HG02970 (cell line): ENCODE measurements around the gene ZYX.
"Not testable (repeated sequence)": the region's sequence is repeated elsewhere in the genome, so short reads cannot be mapped to it uniquely, and the experiment has no call there.

ENCODE experiments used
- ATAC-seq: cut with Tn5 transposase; IDR thresholded peaks from one replicate; pipeline ENCODE4 v1.9.1; 2021; ENCODE audit warnings: mild to moderate bottlenecking, moderate library complexity, moderate number of reproducible peaks; ENCODE audit not compliant: unreplicated experiment, low FRiP score

Gene ZYX

DNA sequence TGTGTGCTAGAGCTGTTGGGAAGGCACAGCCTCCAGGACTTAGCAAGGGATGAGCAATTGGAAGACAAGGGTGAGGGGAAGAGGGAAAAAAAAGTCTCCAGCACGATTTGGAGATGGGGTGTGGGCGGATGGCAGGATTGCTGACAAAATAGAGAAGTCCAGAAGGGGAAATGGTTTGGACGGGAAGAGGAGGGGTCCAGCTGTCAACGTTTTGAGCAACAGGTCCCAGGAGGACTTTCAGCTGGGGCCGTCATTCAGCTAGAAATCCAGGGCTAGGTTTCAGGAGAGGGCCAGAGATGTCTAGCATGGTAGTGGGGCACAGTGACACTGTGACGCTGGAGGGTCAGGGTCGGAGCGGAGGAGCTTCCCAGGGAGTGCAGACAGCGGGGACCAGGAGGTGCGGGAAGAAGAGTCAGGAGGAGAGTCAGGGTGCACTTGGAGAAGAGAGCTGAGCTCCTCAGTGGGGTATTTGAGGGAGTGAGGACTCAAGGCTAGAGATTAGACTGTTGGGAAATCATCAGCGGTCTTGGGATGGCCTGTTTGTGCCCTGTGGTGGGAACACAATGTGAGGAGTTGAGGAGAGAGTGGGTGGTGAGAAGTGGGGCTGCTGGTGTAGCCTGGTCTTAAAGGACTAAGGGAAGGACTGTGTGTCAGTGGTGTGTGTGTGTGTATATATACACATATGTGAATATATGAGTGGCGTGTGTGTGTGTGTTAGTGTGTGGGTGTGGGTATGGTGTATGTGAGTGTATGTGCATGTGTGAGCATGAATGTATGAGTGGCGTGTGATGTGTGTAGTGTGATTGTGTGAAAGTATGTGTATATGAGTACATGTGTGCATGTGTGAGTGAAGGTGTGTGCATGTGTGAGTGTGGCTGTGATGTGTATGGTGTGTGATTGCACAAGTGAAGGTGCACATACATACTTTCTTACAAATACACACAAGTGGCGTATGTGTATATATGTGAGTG, 3.8 kb downstream of the ZYX start:
- ATAC-seq, result no peak

DNA sequence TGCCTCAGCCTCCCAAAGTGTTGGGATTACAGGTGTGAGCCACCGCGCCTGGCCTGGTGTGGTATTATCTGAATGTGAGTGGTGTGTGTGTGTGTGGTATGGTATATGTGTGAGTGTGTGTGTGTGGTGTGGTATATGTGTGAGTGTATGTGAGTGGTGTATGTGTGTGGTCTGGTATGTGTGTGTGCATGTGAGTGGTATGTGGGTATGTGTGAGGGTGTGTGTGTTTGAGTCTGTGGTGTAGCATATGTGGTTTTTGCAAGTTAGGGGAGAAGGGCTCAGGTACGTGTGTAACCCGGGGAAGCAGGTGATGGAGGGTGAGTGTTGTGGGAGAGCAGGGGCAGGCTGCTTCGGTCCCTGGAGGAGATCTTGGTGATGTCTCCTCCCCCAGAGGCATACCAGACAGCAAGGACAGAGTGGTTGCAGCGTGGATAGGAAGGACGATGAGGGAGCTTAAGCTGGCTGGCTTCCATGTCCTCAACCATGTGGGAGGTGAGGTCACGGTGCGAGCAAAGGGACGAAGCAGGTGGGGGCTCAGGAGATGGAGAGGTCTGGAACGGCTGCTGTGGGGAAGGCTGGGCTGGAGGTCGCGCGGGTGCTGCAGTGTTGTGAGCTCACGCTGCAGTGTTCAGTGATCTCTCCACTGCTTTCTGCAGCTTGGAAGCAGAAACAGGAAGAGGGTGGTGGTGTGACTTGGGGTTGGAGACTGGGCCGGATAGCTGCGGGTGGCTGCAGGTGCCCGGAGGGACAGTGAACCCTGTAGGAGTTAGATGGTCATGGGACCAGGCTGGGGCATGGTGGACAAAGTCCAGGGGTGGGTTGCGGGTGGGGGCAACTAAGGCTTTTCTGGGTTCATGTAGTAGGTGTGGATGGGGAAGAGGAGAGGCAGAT, 5.0 kb downstream of the ZYX start:
- ATAC-seq, result no peak

DNA sequence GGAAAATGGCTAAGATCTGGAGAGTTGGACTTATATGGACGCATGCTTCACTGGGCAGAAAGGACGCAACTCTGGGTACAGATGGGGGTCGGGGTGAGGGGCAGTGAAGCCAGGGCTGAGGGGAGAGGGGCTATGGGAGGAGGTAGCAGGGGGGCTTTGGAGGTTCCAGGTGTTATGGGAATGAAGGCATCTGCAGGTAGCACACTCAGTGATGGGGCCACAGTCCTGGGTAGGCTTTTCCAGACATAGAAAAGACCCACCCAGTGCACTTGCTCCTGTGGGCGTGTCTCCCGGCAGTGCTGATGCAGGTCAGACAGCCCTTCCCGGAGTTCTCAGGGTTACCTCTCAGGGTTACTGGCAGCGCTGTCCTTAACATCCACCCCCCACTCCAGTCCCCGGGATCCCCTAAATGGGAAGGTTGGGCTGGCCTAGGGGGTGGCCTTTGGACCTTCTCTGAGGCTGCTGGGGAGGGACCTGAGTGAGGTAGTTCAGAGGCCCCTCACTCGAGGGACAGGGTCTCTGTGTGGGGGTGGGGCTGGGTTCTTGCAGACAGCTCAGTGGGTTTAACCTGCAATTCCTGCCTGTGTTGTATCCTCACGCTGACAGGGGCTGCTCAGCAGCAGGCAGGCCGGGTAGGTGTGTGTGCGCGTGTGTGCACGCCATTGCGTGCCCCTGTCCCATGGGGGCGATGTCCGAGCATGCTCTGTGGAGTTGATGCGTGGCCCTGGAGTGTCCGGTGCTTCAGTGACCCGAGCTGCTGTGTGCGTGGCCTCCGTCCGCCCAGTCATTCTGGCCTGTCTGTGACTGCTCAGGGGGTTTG, 6.2 kb downstream of the ZYX start:
- no peak for ATAC-seq

DNA sequence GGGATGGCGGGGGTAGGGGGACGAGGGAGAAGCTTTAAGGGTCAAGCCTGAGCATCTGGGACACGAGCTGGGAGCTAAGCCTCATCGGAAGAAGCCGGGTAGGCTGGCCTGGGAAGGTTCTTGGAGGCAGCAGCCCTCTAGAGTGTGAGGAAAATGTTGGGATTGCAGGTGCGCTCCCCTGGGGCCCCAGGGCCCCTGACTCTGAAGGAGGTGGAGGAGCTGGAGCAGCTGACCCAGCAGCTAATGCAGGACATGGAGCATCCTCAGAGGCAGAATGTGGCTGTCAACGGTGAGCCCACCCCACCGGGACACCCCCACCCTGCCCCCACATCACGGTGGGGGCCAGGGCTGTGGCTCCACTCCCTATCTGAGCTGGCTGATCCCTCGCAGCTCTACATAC, 6.9 kb downstream of the ZYX start:
- ATAC-seq, result no peak

DNA sequence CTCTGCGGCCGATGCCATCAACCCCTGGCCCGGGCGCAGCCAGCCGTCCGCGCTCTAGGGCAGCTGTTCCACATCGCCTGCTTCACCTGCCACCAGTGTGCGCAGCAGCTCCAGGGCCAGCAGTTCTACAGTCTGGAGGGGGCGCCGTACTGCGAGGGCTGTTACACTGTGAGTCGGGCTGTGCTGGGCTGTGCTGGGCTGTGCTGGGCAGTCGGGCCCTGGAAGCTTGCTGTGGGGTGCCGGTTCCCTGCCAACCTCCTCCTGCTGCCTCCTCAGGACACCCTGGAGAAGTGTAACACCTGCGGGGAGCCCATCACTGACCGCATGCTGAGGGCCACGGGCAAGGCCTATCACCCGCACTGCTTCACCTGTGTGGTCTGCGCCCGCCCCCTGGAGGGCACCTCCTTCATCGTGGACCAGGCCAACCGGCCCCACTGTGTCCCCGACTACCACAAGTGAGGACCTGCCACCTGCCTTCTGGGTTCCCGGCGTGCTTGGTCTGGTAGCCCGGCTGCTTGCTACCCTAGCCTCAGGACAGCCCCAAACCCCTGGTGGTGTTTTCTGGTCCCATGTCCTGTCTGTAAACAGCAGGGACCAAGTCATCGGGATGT, 7.5 kb downstream of the ZYX start:
- no peak for ATAC-seq

DNA sequence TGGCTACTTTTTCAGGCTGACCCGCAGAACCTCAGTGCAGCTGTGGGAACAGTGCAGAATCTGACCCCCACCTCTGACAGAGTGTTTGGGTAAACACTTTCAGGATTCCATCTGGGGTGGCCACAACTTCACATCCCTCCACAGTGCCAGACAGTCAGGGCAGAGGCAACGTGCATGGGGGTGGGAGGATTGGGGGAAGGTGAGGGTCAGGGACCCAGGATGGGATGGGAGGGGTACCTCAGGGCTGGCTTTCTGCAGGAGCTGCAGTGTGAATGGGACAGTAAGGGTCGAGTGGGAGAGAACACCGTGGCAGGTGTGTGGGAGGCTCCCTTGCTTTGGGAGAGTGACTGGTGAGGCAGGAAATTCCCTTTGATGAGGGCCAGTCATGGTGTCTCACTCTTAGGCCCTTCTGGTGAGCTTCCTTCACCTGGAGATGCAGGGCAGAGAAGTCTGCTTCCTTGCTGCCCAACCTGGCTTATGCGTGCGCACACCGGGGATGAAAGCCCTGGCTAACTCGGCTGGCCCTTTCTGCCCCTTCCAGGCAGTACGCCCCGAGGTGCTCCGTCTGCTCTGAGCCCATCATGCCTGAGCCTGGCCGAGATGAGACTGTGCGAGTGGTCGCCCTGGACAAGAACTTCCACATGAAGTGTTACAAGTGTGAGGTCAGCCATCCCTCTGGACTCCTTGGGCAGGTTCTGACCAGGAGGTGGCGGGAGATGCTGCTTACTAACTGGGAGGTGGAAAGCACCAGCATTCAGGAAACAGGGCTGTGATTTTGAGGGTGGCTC, 8.4 kb downstream of the ZYX start:
- no peak for ATAC-seq

DNA sequence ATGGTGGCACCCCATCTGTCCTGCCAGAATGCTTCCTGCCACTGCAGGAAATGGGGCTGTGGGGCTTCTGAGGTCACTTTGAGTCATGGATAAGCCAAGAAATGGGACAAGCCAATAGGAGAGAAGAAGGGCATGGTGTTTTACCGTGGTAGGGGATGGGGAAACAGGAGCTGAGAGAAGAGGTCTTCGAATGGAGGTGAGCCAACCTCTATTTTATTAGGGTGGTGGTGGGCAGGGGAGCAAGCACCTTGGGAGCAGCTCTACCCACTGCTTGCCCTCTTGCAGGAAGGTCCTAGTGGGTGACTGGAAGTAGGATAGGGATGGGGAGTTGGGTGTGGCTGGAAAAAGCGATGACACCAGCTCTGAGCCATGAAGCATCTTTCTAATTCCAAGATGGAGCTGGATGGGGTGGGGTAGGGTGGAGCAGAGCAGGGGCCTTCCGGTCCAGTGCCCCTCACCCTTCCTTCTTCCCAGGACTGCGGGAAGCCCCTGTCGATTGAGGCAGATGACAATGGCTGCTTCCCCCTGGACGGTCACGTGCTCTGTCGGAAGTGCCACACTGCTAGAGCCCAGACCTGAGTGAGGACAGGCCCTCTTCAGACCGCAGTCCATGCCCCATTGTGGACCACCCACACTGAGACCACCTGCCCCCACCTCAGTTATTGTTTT, 9.1 kb downstream of the ZYX start:
- no peak for ATAC-seq

DNA sequence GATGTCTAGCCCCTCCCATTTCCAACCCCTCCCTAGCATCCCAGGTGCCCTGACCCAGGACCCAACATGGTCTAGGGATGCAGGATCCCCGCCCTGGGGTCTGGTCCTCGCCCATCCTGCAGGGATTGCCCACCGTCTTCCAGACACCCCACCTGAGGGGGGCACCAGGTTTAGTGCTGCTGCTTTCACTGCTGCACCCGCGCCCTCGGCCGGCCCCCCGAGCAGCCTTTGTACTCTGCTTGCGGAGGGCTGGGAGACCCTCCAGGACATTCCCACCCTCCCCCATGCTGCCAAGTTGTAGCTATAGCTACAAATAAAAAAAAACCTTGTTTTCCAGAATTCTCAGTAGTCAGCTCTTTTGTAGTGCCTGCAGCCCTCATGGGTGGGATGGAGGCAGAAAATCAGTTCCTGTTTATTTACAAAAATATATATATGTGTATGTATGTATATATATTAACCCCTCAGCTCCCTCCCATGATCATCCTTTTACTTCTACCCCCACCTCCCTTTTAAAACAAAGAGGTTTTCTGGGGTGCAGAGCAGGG, 9.7 kb downstream of the ZYX start:
- ATAC-seq, result no peak

DNA sequence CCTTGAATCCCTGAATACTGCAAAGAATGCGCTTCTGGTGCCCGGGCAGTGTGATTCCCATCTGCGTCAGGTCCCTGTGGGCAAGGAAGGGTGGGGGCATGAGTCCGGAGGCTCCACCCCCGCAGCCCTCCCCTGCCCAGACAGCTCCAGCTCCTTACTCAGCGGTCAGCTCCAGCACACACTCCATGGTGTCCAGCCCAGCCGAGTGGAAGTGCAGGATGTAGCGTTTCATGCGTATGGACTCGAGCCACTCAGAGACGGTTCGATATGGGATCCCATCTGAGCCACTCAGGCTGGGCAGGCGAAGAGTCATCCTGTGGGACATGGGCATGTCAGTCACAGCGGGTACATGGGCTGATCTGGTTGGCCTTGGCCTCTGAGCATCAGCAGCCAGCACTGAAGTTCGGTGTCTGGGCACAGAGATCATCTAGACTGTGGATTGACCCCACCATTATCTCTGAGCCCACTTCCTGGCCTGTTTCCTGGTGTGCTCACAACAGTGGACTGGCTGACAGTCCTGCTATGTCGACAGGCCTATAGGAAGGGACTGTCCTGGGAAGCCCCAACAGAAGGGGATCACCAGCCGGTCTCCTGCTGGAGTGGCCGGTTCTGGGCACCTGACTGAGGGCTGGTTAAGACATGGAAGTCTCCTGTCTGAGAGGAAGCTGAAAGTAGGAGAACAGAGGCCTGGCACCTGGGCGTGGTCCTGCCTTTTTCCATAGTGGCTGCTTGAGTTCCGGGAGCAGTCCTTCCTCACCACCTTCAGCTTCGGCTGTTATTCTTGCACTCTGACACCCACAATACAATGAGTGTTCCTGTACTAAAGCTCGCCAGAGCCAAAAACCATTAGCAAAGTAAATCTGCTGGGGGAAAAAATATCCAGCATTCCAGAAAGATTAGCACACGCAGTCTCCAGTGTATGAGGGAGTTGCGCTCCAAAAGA, 10.6 kb downstream of the ZYX start:
- ATAC-seq, result no peak

DNA sequence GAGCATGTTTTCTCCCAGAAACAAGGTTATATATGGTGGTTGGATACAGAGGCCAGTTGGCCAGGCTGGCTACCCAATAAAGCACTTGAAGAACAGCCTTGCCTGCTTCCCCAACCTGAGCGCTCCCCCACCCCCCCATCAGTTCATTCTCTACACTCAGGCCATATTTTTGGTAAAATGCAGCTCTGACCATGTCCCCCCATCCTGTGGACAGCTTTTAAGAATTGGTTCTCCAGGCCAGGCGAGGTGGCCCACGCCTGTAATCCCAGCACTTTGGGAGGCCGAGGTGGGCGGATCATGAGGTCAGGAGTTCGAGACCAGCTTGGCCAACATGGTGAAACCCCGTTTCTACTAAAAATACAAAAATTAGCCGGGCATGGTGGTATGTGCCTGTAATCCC, 11.3 kb downstream of the ZYX start:
- ATAC-seq, result not testable (repeated sequence)

DNA sequence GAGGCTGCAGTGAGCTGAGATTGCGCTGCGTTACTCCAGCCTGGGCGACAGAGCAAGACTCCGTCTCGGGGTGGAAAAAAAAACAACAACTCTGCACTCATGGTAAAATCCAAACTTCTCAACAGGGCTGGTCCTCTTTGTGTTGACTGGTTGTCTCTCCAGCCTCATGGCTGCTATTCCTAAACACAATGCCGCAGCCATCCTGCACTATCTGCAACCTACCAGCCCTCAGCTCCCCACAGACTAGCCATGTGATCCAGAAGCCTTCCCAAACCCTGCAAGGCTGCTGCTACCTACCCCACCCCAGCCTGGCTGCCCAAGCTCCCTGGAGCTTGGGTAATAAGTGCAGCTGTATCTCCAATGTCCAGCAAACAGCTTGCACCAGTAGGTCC, 11.7 kb downstream of the ZYX start:
- no peak for ATAC-seq

DNA sequence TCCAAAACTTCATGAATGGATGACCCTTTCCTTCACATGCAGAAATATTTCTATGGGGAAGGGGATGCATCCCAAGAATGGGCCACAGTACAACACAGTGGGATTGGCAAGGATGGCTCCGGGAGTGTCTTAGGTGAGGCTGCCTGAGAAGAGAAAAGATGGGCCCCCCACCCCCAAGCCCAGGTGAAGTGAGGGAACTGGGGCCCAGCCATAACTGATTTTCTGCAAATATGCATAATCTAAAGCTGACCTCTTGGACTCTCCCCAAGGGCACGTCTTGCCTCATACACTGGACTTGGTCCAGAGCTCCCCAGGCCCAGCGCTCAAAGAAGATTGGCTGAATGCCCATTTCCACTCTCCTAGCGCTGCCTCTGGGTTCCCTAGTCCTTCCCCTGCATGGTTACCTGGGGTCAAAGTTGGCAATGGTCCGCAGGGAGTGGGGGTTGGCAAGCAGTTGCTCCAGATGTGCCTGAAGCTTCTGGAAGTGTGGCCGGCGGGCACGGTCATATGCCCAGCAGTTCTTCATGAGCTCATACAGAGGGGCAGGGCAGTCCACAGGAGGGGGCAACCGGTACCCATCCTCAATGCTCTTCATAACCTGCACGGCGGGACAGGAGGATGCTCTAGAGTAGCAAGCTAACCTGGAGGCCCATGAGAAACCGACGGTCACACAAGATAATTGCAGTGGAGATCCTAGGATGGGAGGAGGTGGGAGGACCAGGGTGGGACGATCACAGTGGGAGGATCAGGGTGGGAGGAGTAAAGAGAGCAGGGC, 12.3 kb downstream of the ZYX start:
- ATAC-seq, result no peak

DNA sequence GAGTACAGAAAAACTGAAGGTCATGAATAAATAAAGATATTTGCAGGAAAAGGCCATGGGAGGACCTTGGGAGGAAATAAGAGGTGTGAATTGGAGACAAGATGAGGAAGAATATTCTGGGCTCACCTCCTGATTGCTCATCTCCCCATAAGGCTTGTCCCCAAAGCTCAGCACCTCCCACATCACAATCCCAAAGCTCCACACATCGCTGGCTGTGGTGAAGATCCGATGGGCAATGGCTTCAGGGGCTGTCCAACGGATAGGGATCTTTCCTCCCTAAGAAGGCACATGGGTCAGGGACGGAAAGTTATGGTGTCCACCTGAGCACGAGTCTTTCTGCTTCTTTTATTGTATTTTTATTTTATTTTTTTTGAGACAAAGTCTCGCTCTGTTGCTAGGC, 12.9 kb downstream of the ZYX start:
- ATAC-seq, result no peak

DNA sequence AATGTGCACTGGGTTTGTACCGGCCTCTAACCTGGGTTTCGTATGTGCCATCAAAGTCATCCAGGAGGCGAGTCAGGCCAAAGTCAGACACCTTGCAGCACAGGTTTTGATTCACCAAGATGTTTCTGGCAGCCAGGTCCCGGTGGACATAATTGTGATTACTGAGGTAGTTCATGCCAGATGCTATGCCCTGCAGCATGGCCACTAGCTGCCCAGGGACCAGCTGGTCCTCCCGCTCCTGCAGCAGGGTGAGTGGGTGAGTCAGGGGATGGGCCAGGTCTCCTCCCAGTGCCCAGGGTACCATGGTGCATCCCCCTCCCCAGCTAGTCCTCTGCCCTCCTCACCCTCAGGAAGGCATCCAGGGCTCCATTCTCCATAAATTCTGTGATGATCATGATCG, 13.6 kb downstream of the ZYX start:
- no peak for ATAC-seq

DNA sequence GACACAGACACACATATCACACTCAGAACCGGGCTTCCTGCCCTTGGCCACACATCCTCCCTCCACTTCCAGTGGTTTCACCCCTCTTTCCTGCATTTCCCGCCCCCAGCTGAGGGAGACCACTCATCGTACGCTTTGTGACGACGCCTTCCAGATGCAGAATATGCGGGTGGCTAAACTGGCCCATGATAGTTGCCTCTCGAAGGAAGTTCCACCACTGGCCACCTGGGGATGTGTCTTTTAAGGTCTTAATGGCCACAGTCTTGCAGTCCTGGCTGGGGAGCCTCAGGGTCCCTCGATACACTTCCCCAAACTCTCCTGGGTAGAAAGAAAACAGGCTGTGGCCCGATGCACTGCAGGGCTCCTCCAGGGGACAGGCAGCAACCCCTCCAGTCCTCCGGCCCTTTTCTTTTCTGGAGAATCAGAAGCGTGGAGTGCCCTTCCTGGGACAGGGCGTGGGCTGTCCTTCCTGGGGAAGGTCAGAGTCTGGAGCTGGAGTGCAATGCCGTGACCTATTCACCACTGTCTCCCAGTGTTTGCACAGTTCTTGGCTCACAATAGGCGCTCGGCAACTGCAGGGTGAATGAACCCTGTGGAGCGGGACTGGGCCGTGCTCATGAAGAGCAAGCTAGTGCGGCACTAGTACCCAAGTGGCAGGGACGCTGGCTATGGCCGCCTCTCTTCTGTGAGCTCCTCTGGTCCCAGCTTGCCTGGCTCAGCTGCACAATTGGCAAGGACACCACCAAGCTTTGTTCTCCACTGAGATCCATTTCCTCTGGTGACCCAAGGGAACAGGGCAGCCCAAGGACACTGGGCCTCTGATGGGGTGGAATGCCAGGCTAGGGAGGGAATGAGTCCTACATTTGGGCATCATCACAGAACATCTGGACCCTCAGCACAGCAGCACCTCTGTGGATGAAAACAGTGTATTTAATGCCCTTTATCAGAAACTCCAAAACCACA, 14.3 kb downstream of the ZYX start:
- no peak for ATAC-seq

DNA sequence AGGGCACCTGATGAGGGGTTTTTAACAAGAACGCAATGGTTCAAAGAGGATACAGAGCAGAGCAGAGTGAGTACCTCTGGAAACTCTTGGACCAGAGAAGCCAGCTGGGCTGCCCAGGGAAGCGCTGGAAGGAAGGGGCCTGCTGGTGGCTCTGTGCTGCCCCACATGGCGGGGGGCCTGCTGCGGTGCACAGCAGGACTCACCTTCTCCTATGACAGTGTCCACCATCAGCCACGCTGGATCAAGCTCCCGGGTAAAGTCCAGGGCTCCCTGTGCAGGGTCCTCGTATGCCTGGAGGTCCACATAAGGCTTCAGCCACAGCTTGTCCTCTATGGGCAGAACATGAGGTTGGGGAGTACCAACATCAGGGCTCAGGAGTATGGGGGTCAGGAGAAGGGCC, 15.0 kb downstream of the ZYX start:
- no peak for ATAC-seq
